Measurements from ENCODE around the gene CCDC170. TPM values are rescaled to one million over a fixed set of nuclear protein-coding genes. Genes with fewer than 3 reads are reported as not detected.

CCDC170 gene
- total and polyA plus RNA-seq, 4 donors = 0.37 to 0.59 (median 0.45) TPM

GRCh38 chr6:151647976-151648639 is 154.3 kb downstream of the CCDC170 start:
- no peak for TF ChIP-seq REST (IDR thresholded peaks at IDR 0.05)
- no peak for TF ChIP-seq MAX (IDR thresholded peaks at IDR 0.05)
- no peak for TF ChIP-seq HNF4G (IDR thresholded peaks at IDR 0.05)
- TF ChIP-seq FOXA2 (IDR thresholded peaks at IDR 0.05) = no peak
- TF ChIP-seq NR2F2 (IDR thresholded peaks at IDR 0.05) = no peak
- no peak for TF ChIP-seq RAD21 (IDR thresholded peaks at IDR 0.05)
- no peak for TF ChIP-seq YY1 (IDR thresholded peaks at IDR 0.05)
- no peak for TF ChIP-seq EGR1 (IDR thresholded peaks at IDR 0.05; ENCODE audit: low read depth in 2 of 2)
- no peak for TF ChIP-seq FOXA1 (IDR thresholded peaks at IDR 0.05)
- no peak for TF ChIP-seq JUND (IDR thresholded peaks at IDR 0.05)
- TF ChIP-seq ZBTB33 (IDR thresholded peaks at IDR 0.05) = no peak
- no peak for TF ChIP-seq RXRA (IDR thresholded peaks at IDR 0.05)
- TF ChIP-seq GABPA (IDR thresholded peaks at IDR 0.05 in 1 of 2, conservative IDR thresholded peaks at IDR 0.05 in 1 of 2) = no peak
- TF ChIP-seq TAF1 (conservative IDR thresholded peaks at IDR 0.05) = no peak
- TF ChIP-seq ATF3 (IDR thresholded peaks at IDR 0.05) = no peak
- no peak for TF ChIP-seq CTCF (IDR thresholded peaks at IDR 0.05; ENCODE audit: low read depth, low read length, missing input control)
- no peak for TF ChIP-seq HNF4A (conservative IDR thresholded peaks at IDR 0.05)
- TF ChIP-seq SP1 (IDR thresholded peaks at IDR 0.05) = no peak
- Histone ChIP-seq H3K4me3 (ENCODE audit: low read depth in 1 of 3, low read length in 3 of 3) (no peak overlapping the region), H3K27me3 (ENCODE audit: control insufficient read depth in 4 of 4, insufficient read depth in 4 of 4, low read length in 3 of 4) (no peaks in the 10 kb centered on the region), H3K27ac (ENCODE audit: low read depth in 1 of 2, low read length in 2 of 2) (no peak overlapping the region), H3K9ac (ENCODE audit: low read depth in 1 of 2, low read length in 2 of 2) (no peak overlapping the region), H3K36me3 (ENCODE audit: control insufficient read depth in 4 of 4, insufficient read depth in 3 of 4, low read depth in 1 of 4, low read length in 3 of 4) (no peaks in the 10 kb centered on the region), H3K4me1 (ENCODE audit: control insufficient read depth in 4 of 4, insufficient read depth in 4 of 4, low read length in 3 of 4) (peaks cover 0 to 14% (median 3%) of the 10 kb centered on the region in 4 donors), H3K9me3 (ENCODE audit: control insufficient read depth in 4 of 4, low read length in 3 of 4) (no peaks in the 10 kb centered on the region)
- DNase-seq (ENCODE audit: low spot score) = no peak
- WGBS = 90% methylated on average over 12 of the region's 12 CpGs
